Measurements from ENCODE around the gene PANK4. TPM values are rescaled to one million over a fixed set of nuclear protein-coding genes. Genes with fewer than 3 reads are reported as not detected.

Gene PANK4
- total RNA-seq, 1 experiment from 2014 or later, result 32.2 TPM

DNA sequence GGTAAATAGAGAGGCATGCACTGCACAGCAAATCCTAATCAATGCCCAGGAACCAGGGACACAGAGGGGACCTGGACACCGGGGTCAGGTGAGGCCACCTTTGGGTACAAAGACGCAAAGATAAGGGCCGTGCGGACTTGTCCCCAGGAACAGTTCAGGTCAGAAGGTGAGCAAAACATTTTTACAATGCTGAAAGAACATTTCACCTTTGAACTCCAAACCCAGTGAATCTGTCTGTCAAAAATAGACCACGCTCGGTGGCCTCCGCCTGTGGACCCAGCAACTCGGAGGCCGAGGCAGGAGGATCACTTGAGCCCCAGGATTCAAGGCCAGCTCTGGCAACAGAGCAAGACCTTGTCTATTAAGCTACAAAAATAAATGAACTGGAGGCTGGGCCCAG lies 45.0 kb upstream of the PANK4 start:
- TF ChIP-seq CTCF (conservative IDR thresholded peaks at IDR 0.05), result no peak
- Histone ChIP-seq H2AK5ac (ENCODE audit: insufficient read length, low read length) (no peak overlapping the region), H2BK20ac (ENCODE audit: low read depth, low read length, poor library complexity, severe bottlenecking) (no peak overlapping the region), H3K27ac (ENCODE audit: insufficient read length, low read depth, low read length) (no peak overlapping the region), H3K14ac (ENCODE audit: insufficient read depth, low read length) (no peak overlapping the region), H3T11ph (ENCODE audit: low read length) (no peak overlapping the region), H4K91ac (ENCODE audit: insufficient read length, low read depth, low read length) (no peak overlapping the region), H3K23me2 (ENCODE audit: insufficient read length, low read depth, low read length, poor library complexity, severe bottlenecking) (no peaks in the 10 kb centered on the region), H2BK12ac (ENCODE audit: insufficient read length, low read depth, low read length) (no peak overlapping the region), H3K56ac (ENCODE audit: insufficient read length, low read depth, low read length) (no peak overlapping the region), H2BK15ac (ENCODE audit: low read depth, low read length) (no peak overlapping the region), H3K4me2 (ENCODE audit: insufficient read depth, insufficient read length, low read length) (no peak overlapping the region), H4K20me1 (ENCODE audit: control insufficient read depth, insufficient read depth, insufficient read length) (no peaks in the 10 kb centered on the region), H4K5ac (ENCODE audit: insufficient read length, low read depth, low read length) (no peak overlapping the region), H3K4me1 (ENCODE audit: insufficient read depth, low read length) (no peaks in the 10 kb centered on the region), H3K79me2 (ENCODE audit: insufficient read depth, low read length) (no peaks in the 10 kb centered on the region), H3K4ac (ENCODE audit: low read depth, low read length) (no peak overlapping the region), H3K9ac (ENCODE audit: extremely low read depth, insufficient read length, low read length) (no peak overlapping the region), H2AFZ (ENCODE audit: low read length) (no peak overlapping the region), H3K23ac (ENCODE audit: insufficient read length, low read depth, low read length) (no peak overlapping the region), H4K8ac (replicated peaks; ENCODE audit: insufficient read length, low read depth, low read length) (no peak overlapping the region), H3K27me3 (ENCODE audit: insufficient read depth, low read length) (no peaks in the 10 kb centered on the region), H3K9me3 (ENCODE audit: control insufficient read depth, low read depth, low read length) (no peaks in the 10 kb centered on the region), H3K79me1 (ENCODE audit: insufficient read depth, low read depth, low read length, poor library complexity, severe bottlenecking) (no peaks in the 10 kb centered on the region), H2BK5ac (ENCODE audit: insufficient read length, low read length) (no peak overlapping the region), H2BK120ac (ENCODE audit: low read depth, low read length, poor library complexity, severe bottlenecking) (no peak overlapping the region), H3K18ac (ENCODE audit: insufficient read length, low read depth, low read length) (no peak overlapping the region)
- H3K27me3 Mint-ChIP-seq (ENCODE audit: low read depth), result peaks cover 17% of the 10 kb centered on the region
- peaks cover 0 to 3% (median 3%) of the 10 kb centered on the region in 3 experiments; a peak in 4 of 7 replicates for H3K36me3 Mint-ChIP-seq (ENCODE audit: insufficient read depth in 1 of 3, low read depth in 3 of 3)
- H3K4me1 Mint-ChIP-seq, result no peaks in the 10 kb centered on the region
- H3K27ac Mint-ChIP-seq, result no peak overlapping the region; a peak in 1 of 7 replicates
- peaks cover 8 to 16% of the 10 kb centered on the region in 2 experiments for H3K9me3 Mint-ChIP-seq
- no CpG with 5 or more reads among the region's 9 CpGs for WGBS (ENCODE audit: extremely low coverage, insufficient read length, low lambda C conversion rate)
- no peak for DNase-seq
- no peak overlapping the region for H3K4me3 Mint-ChIP-seq
